H1 (cell line): Measurements from ENCODE around the gene EDEM1. TPM values are rescaled to one million over a fixed set of nuclear protein-coding genes. Genes with fewer than 3 reads are reported as not detected.
A peak's percentile ranks its signal among the peaks of the same experiment; 100 is the strongest.

Experiments used
- CTCF ChIA-PET: fragments of 300-600 bp; sonication (Branson Sonifier 250); formaldehyde crosslinking; loops from one replicate; lab custom pipeline; 2021; ENCODE audit not compliant: partially characterized antibody; lab: Charles Lee
- POLR2A ChIA-PET: fragments of 300-600 bp; sonication (Branson Sonifier 250); formaldehyde crosslinking; loops from one replicate; lab custom pipeline; 2021; ENCODE audit warnings: inconsistent platforms; ENCODE audit not compliant: partially characterized antibody; lab: Charles Lee
- DNase-seq, 2 experiments: peaks; one replicate each; pipeline versions ENCODE4 v3.0.0 to v3.0.0-alpha.2; 2010 to 2022; ENCODE audit warnings: low spot score in 2 of 2, low read depth in 1 of 2, mixed read lengths in 1 of 2
- FAIRE-seq: peaks from 2 replicates; lab custom pipeline; 2011; peaks lifted over from hg19 to GRCh38; lab: Jason Lieb, UNC
- H2AFZ ChIP-seq: 2 replicates; pipeline ENCODE4 v1.8.1; 2012; ENCODE audit warnings: low read length, inconsistent platforms
- H2AK5ac ChIP-seq: 2 replicates; pipeline ENCODE4 v1.6.1; 2013; ENCODE audit warnings: low read depth, low read length
- H2BK120ac ChIP-seq: replicated peaks from 2 replicates; pipeline ENCODE3; 2013; ENCODE audit warnings: low read depth, low read length, inconsistent platforms
- H2BK12ac ChIP-seq: 2 replicates; pipeline ENCODE4 v1.6.1; 2013; ENCODE audit warnings: low read depth, low read length
- H2BK15ac ChIP-seq: 2 replicates; pipeline ENCODE4 v1.6.1; 2013; ENCODE audit warnings: low read length
- H2BK20ac ChIP-seq: 2 replicates; pipeline ENCODE4 v1.6.1; 2013; ENCODE audit warnings: low read length
- H2BK5ac ChIP-seq: 2 replicates; pipeline ENCODE4 v1.6.1; 2013; ENCODE audit warnings: low read depth, low read length
- H3K14ac ChIP-seq: 2 replicates; pipeline ENCODE4 v1.6.1; 2013; ENCODE audit warnings: inconsistent platforms; ENCODE audit not compliant: insufficient read length
- H3K18ac ChIP-seq: 2 replicates; pipeline ENCODE4 v1.6.1; 2013; ENCODE audit warnings: low read length; ENCODE audit errors: extremely low read depth
- H3K23ac ChIP-seq: 2 replicates; pipeline ENCODE4 v1.6.1; 2013; ENCODE audit warnings: inconsistent platforms; ENCODE audit not compliant: insufficient read length
- H3K23me2 ChIP-seq: 2 replicates; pipeline ENCODE4 v1.6.1; 2013; ENCODE audit warnings: low read depth, low read length
- H3K27ac ChIP-seq: 2 replicates; pipeline ENCODE4 v1.6.1; 2011; ENCODE audit warnings: low read depth, low read length, inconsistent platforms
- H3K27me3 ChIP-seq, 4 experiments: replicated peaks in 1 of 4; 1 replicate in 1 of 4; 2 replicates in 3 of 4; pipeline versions ENCODE4 v1.6.1 to v1.8.1; 2011 to 2013; ENCODE audit warnings: low read length in 3 of 4, mild to moderate bottlenecking in 3 of 4, inconsistent platforms in 2 of 4, mixed read lengths in 2 of 4, moderate library complexity in 1 of 4; ENCODE audit not compliant: control insufficient read depth in 3 of 4, insufficient read depth in 3 of 4; ENCODE audit errors: extremely low read depth in 1 of 4
- H3K36me3 ChIP-seq, 4 experiments: 2 replicates each; pipeline versions ENCODE4 v1.6.1 to v1.8.1; 2011 to 2013; ENCODE audit warnings: mild to moderate bottlenecking in 4 of 4, low read length in 3 of 4, moderate library complexity in 2 of 4, control low read depth in 1 of 4, inconsistent platforms in 1 of 4; ENCODE audit not compliant: insufficient read depth in 4 of 4, control insufficient read depth in 2 of 4
- H3K4ac ChIP-seq: replicated peaks from 2 replicates; pipeline ENCODE3; 2013; ENCODE audit warnings: low read length, low read depth, mixed read lengths, inconsistent platforms; ENCODE audit not compliant: insufficient read length
- H3K4me1 ChIP-seq, 4 experiments: replicated peaks in 1 of 4; 1 replicate in 1 of 4; 2 replicates in 3 of 4; pipeline versions ENCODE4 v1.6.1 to v1.8.1; 2011 to 2013; ENCODE audit warnings: low read length in 3 of 4, inconsistent platforms in 2 of 4, mixed read lengths in 1 of 4; ENCODE audit not compliant: insufficient read depth in 4 of 4, control insufficient read depth in 3 of 4
- H3K4me2 ChIP-seq, 2 experiments: 2 replicates each; pipeline versions ENCODE4 v1.6.1 to v1.8.1; 2011 to 2013; ENCODE audit warnings: low read depth in 2 of 2, low read length in 2 of 2, control low read depth in 1 of 2, inconsistent platforms in 1 of 2, mild to moderate bottlenecking in 1 of 2; ENCODE audit not compliant: insufficient read depth in 1 of 2
- H3K4me3 ChIP-seq, 4 experiments: fragments of 200-600, 300-600 bp in 1 of 4; sonication (generic), shearing (Covaris generic), sonication (Bioruptor Twin) in 1 of 4; 2 replicates each; pipeline versions ENCODE4 v1.5.1 to v1.8.1; 2011 to 2016; ENCODE audit warnings: low read length in 4 of 4, low read depth in 3 of 4, control low read depth in 2 of 4, inconsistent platforms in 2 of 4, mild to moderate bottlenecking in 2 of 4, mixed read lengths in 1 of 4, moderate library complexity in 1 of 4; ENCODE audit not compliant: insufficient read depth in 2 of 4; ENCODE audit errors: extremely low read depth in 1 of 4
- H3K56ac ChIP-seq: replicated peaks from 2 replicates; pipeline ENCODE3; 2013; ENCODE audit warnings: low read depth, mild to moderate bottlenecking, mixed read lengths, low read length, inconsistent platforms; ENCODE audit not compliant: insufficient read length
- H3K79me1 ChIP-seq: 2 replicates; pipeline ENCODE4 v1.6.1; 2013; ENCODE audit warnings: low read depth, low read length, control low read depth
- H3K79me2 ChIP-seq, 2 experiments: 2 replicates each; pipeline versions ENCODE4 v1.6.1 to v1.8.1; 2012 to 2013; ENCODE audit warnings: low read length in 2 of 2, mild to moderate bottlenecking in 2 of 2, inconsistent platforms in 1 of 2; ENCODE audit not compliant: insufficient read depth in 2 of 2, control insufficient read depth in 1 of 2
- H3K9ac ChIP-seq, 4 experiments: replicated peaks in 1 of 4; 1 replicate in 1 of 4; 2 replicates in 3 of 4; pipeline versions ENCODE4 v1.6.1 to v1.8.1; 2011 to 2013; ENCODE audit warnings: low read depth in 3 of 4, low read length in 3 of 4, control low read depth in 2 of 4, mild to moderate bottlenecking in 2 of 4, moderate library complexity in 2 of 4, inconsistent platforms in 1 of 4; ENCODE audit errors: extremely low read depth in 1 of 4
- H3K9me3 ChIP-seq, 2 experiments: 2 replicates each; pipeline versions ENCODE4 v1.6.1 to v1.8.1; 2012 to 2013; ENCODE audit warnings: mild to moderate bottlenecking in 2 of 2, moderate library complexity in 2 of 2, control low read depth in 1 of 2, inconsistent platforms in 1 of 2, low read depth in 1 of 2, low read length in 1 of 2, mixed read lengths in 1 of 2; ENCODE audit not compliant: insufficient read depth in 2 of 2
- H4K20me1 ChIP-seq, 2 experiments: replicated peaks in 1 of 2; 2 replicates each; pipeline versions ENCODE3 to v1.8.1; 2011 to 2013; ENCODE audit warnings: inconsistent platforms in 2 of 2, low read length in 2 of 2, mild to moderate bottlenecking in 1 of 2; ENCODE audit not compliant: insufficient read depth in 2 of 2, control insufficient read depth in 1 of 2
- H4K5ac ChIP-seq: 2 replicates; pipeline ENCODE4 v1.6.1; 2013; ENCODE audit warnings: low read length, low read depth, mixed read lengths, inconsistent platforms; ENCODE audit not compliant: insufficient read length
- H4K8ac ChIP-seq: 2 replicates; pipeline ENCODE4 v1.8.0; 2013; ENCODE audit warnings: mild to moderate bottlenecking, moderate library complexity, low read length, inconsistent platforms; ENCODE audit not compliant: insufficient read depth; ENCODE audit errors: extremely low read depth
- H4K91ac ChIP-seq: replicated peaks from 2 replicates; pipeline ENCODE3; 2013; ENCODE audit warnings: low read length, mixed read lengths, inconsistent platforms; ENCODE audit not compliant: insufficient read length
- BACH1 ChIP-seq: IDR thresholded peaks from 2 replicates; pipeline ENCODE4 v1.6.1; 2012; ENCODE audit warnings: low read length, improper control_type of control experiment
- CHD1 ChIP-seq: IDR thresholded peaks from 2 replicates; pipeline ENCODE4 v1.6.1; 2012; ENCODE audit warnings: low read depth, low read length, improper control_type of control experiment
- POU5F1 ChIP-seq: IDR thresholded peaks from 2 replicates; pipeline ENCODE4 v1.6.1; 2011; ENCODE audit warnings: low read depth, mild to moderate bottlenecking, low read length, moderate library complexity
- RAD21 ChIP-seq, 2 experiments: IDR thresholded peaks in 1 of 2; conservative IDR thresholded peaks in 1 of 2; 2 replicates each; pipeline ENCODE4 v1.6.1; 2011; ENCODE audit warnings: low read depth in 2 of 2, low read length in 2 of 2, improper control_type of control experiment in 1 of 2, inconsistent platforms in 1 of 2, mild to moderate bottlenecking in 1 of 2, moderate library complexity in 1 of 2
- TCF12 ChIP-seq: IDR thresholded peaks from 2 replicates; pipeline ENCODE4 v1.6.1; 2011; ENCODE audit warnings: low read depth, mild to moderate bottlenecking, low read length
- USF2 ChIP-seq: IDR thresholded peaks from 2 replicates; pipeline ENCODE4 v1.6.1; 2011; ENCODE audit warnings: low read length, improper control_type of control experiment
- WGBS, 2 experiments: shearing (Covaris generic) in 1 of 2; methylation state at CpG; one replicate each; pipeline versions ENCODE4 v1.1.6 to v1.1.7; 2013 to 2015; ENCODE audit warnings: low lambda C conversion rate in 2 of 2, mixed read lengths in 2 of 2, inconsistent platforms in 1 of 2, low coverage in 1 of 2, missing lambda C conversion rate in 1 of 2; ENCODE audit not compliant: insufficient replicate concordance in 2 of 2, insufficient coverage in 1 of 2, insufficient read length in 1 of 2; ENCODE audit errors: extremely low coverage in 1 of 2, missing lambda C conversion rate in 1 of 2; 5-methylcytosine and 5-hydroxymethylcytosine counted together
- polyA plus RNA-seq, 7 experiments: library from polyadenylated mRNA; depleted of rRNA in 3 of 7; stranded (reverse) in 5 of 7; unstranded in 2 of 7; fragments of >200 nt in 5 of 7; fragments of 200-250 nt in 2 of 7; gene quantifications; 1 replicate in 5 of 7; 2 replicates in 1 of 7; 4 replicates in 1 of 7; pipeline versions ENCODE4 v1.2.1 to v1.2.3, GENCODE V29; 2011 to 2013; ENCODE audit warnings: missing spikeins in 2 of 7, mixed read lengths in 2 of 7
- total RNA-seq: library from RNA; stranded (reverse); fragmentation: NEBNext Ultra II Directional; extraction: Animal tissue kit (Norgen Biotek cat#: 25700); gene quantifications from 2 replicates; pipeline ENCODE4 v1.2.1, GENCODE V29; 2021

Gene EDEM1
- total and polyA plus RNA-seq, 2 of the 8 experiments (the other 6 are each of a cell fraction or from before 2014, with no cell fraction given): 4.8 to 16.4 TPM

- Histone ChIP-seq H4K20me1 (peaks cover 4 to 7% of the 10 kb centered on the region in 2 experiments), H2BK12ac (no peak overlapping the region), H3K36me3 (peaks cover 0 to under 1% (median 0%) of the 10 kb centered on the region in 4 experiments; a peak in 1 of 8 replicates), H2BK5ac (no peak overlapping the region), H3K4me3 (peak overlapping the region in 2 of 4 experiments; percentile 90 to 98; a peak in 3 of 8 replicates), H2BK15ac (no peak overlapping the region), H3K56ac (no peak overlapping the region), H3K79me1 (no peaks in the 10 kb centered on the region; the same call in 1 of the 2 replicates), H3K79me2 (peaks cover 2 to 29% of the 10 kb centered on the region in 2 experiments; a peak in 2 of 4 replicates), H3K18ac (no peak overlapping the region), H2BK120ac (no peak overlapping the region), H4K5ac (no peak overlapping the region), H2AK5ac (peak overlapping the region; percentile 59; the same call in 1 of the 2 replicates), H3K23me2 (peaks cover 13% of the 10 kb centered on the region), H3K9me3 (no peaks in the 10 kb centered on the region), H4K91ac (no peak overlapping the region), H3K4me2 (peak overlapping the region in 1 of 2 experiments; percentile 88; a peak in 3 of 4 replicates), H3K4me1 (peaks cover 0 to 9% (median 5%) of the 10 kb centered on the region in 4 experiments; a peak in 4 of 7 replicates), H3K4ac (no peak overlapping the region), H3K27ac (no peak overlapping the region), H4K8ac (no peak overlapping the region), H3K9ac (no peak overlapping the region), H3K27me3 (peaks cover 0 to 6% (median 0%) of the 10 kb centered on the region in 4 experiments; a peak in 1 of 7 replicates), H3K14ac (no peak overlapping the region), H3K23ac (no peak overlapping the region), H2AFZ (no peak overlapping the region), H2BK20ac (0 out of 2 replicates have a peak overlapping the region, but pooled peaks have one; percentile 53)
- 63% methylated on average over 6 of the region's 6 CpGs; no CpG with 5 or more reads in 1 of the 2 experiments for WGBS, 2 experiments
- DNase-seq (no peak), FAIRE-seq (no peak)
- ChIA-PET CTCF (interaction anchor here (0.7 to 1.9 kb wide), 5 partner anchors 19 to 65 kb away, joined by 3 to 5 read pairs (median 4); no protein-coding TSS in a partner anchor), POLR2A (interaction anchor here (1.2 to 7.4 kb wide), 4 partner anchors 9 to 27 kb away, joined by 3 to 46 read pairs (median 8); no protein-coding TSS in a partner anchor)
- TF ChIP-seq RAD21 (IDR thresholded peaks at IDR 0.05 in 1 of 2, conservative IDR thresholded peaks at IDR 0.05 in 1 of 2; ENCODE audit: low read depth in 2 of 2, low read length in 2 of 2) (no peak), USF2 (no peak), POU5F1 (no peak), CHD1 (no peak), TCF12 (no peak), BACH1 (no peak)
Observed at GRCh38 chr3:5186089-5186857, 1.2 kb upstream of the EDEM1 start.
